C4-2B (cell line): ENCODE measurements around the gene NTMT1.

ENCODE experiments used
- CTCF ChIP-seq: fragments of 450-650 bp; conservative IDR thresholded peaks from 2 replicates; pipeline ENCODE4 v1.5.1; 2017; ENCODE audit warnings: mild to moderate bottlenecking
- ZFX ChIP-seq: fragments of 450-650 bp; IDR thresholded peaks from 2 replicates; pipeline ENCODE4 v1.6.1; 2017

- TF ChIP-seq CTCF (no peak), ZFX (no peak)
These were observed 24.8 kb downstream of the NTMT1 start for GRCh38 chr9:129650680-129651235.
